Motor neuron (in vitro differentiated cells): ENCODE measurements around the gene TRIM67. TPM values are rescaled to one million over a fixed set of nuclear protein-coding genes. Genes with fewer than 3 reads are reported as not detected.
A peak's percentile ranks its signal among the peaks of the same experiment; 100 is the strongest.

Source experiments
- ATAC-seq, 8 experiments: fragments of 200-7000 bp; cut with Tn5 transposase; replicated peaks in 6 of 8; 2 replicates each; pipeline ENCODE4 v1.8.0; 2021; ENCODE audit warnings: mild to moderate bottlenecking in 8 of 8, moderate library complexity in 8 of 8
- H3K27ac ChIP-seq, 2 donors: fragments of 250-450 bp; sonication (Bioruptor Pico); 2 replicates each; pipeline ENCODE4 v1.9.0; 2021; ENCODE audit warnings: antibody characterized with exemption in 2 of 2, mild to moderate bottlenecking in 2 of 2, moderate library complexity in 1 of 2
- H3K4me1 ChIP-seq, 2 donors: fragments of 250-450 bp; sonication (Bioruptor Pico); replicated peaks in 1 of 2; 2 replicates each; pipeline ENCODE4 v1.6.1; 2021; ENCODE audit warnings: antibody characterized with exemption in 2 of 2, mild to moderate bottlenecking in 2 of 2, moderate library complexity in 1 of 2
- H3K4me3 ChIP-seq, 5 donors: fragments of 250-450 bp; sonication (Bioruptor Pico); 2 replicates each; pipeline ENCODE4 v1.9.0; 2021; ENCODE audit warnings: antibody characterized with exemption in 5 of 5, mild to moderate bottlenecking in 5 of 5, moderate library complexity in 4 of 5
- WGBS, 10 experiments: fragments of 450-650 bp; shearing (Covaris generic); methylation state at CpG; one replicate each; pipeline ENCODE4 v1.0.0; 2022; 5-methylcytosine and 5-hydroxymethylcytosine counted together
- in situ Hi-C, 9 experiments: fragments of 400-800 bp; cut with MboI; loops; one replicate each; pipeline ENCODE4 v1.15.0; 2021; ENCODE audit warnings: low sequenced_read_pairs in 9 of 9, low pct_unique_long_range_greater_than_20kb in 2 of 9; ENCODE audit not compliant: unreplicated experiment in 9 of 9
- total RNA-seq, 8 experiments: library from RNA; unstranded; fragments of 300-600 nt; gene quantifications; 2 replicates each; pipeline versions ENCODE4 v1.2.3 to v1.2.4, GENCODE V29; 2022

TRIM67 gene
- total RNA-seq, 8 experiments from 2014 or later, result 0.18 to 21.8 (median 9.5) TPM

DNA sequence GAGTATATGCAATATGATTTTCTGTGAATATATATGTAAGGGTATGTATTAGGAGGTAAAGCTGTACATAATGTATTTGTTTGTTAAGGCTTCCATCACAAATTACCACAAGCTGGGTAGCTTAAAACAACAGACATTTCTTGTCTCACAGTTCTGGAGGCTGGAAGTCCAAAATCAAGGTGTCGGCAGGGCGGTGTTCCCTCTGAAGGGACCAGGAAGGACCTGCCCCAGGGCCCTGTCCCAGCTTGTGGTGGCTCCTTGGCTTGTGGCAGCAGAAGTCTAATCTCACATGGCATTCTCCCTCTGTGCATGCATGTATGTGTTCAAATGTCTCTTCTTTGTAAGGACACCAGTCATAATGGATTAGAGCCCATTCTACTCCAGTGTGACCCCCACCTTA, 17.1 kb downstream of the TRIM67 start:
- no peak for ATAC-seq
- 64 to 100% (median 92%) methylated on average over 2 of the region's 2 CpGs; no CpG with 5 or more reads in 6 of the 10 experiments for WGBS, 10 experiments
- in situ Hi-C loops, result no loop called here
- H3K4me3 ChIP-seq, result no peak overlapping the region
- H3K4me1 ChIP-seq, result peaks cover 7% of the 10 kb centered on the region in 2 donors
- H3K27ac ChIP-seq, result no peak overlapping the region

DNA sequence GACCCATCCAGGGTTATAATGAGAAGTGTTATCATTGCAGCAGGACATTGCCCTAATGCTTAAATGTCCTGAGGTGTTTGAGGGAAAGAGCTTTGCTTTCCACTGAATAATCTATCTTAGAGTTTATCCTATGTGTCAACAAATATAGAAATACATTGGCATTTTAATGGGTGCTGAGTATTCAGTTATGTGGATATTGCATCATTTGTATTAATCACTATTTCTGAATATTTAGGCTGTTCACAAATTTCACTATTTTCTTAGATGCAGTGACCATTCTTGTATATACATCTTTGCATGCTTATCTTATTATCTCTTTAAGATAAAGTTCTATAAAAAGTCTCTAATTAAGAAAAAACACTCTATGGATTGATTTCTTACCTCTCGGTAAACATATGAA, 18.2 kb downstream of the TRIM67 start:
- WGBS, 10 experiments, result 54 to 100% (median 97%) methylated on average over 1 of the region's 1 CpG; no CpG with 5 or more reads in 2 of the 10 experiments
- in situ Hi-C loops, result no loop called here
- no peak overlapping the region for H3K27ac ChIP-seq
- ATAC-seq, result no peak
- no peak overlapping the region for H3K4me3 ChIP-seq
- peaks cover 12 to 13% of the 10 kb centered on the region in 2 donors for H3K4me1 ChIP-seq

DNA sequence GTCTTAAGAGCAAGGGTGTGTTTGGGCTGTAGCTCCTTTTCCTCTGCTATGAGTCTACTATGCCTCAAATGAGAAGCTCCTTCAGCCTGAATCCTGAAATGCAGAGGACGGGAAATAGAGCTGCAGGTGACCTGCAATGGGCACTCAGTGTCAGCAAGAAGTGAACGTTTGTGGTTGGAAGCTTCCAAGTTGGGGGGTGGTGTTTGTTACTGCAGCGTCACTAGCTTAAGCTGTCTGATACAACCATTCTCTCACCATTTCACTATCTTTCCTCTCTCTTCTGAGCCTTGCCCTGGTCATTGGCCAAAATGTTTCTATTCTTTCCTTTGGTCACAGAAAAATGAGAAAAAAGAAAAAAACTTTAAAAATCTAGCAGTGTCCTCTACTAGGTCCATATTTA, 19.4 kb downstream of the TRIM67 start:
- 50 to 92% (median 80%) methylated on average over 1 to 3 of the region's 3 CpGs; no CpG with 5 or more reads in 3 of the 10 experiments for WGBS, 10 experiments
- ATAC-seq, result no peak
- in situ Hi-C loops, result no loop called here

GRCh38 chr1:231182317-231182716, 20.5 kb downstream of the TRIM67 start:
- 22 to 100% (median 71%) methylated on average over 1 to 6 of the region's 6 CpGs for WGBS, 10 experiments
- no peak for ATAC-seq
- Histone ChIP-seq H3K4me3 (no peak overlapping the region), H3K4me1 (peaks cover 8% of the 10 kb centered on the region in 2 donors), H3K27ac (no peak overlapping the region)
- in situ Hi-C loops, result no loop called here

More for the DNA sequence above, 19.4 kb downstream of the TRIM67 start:
- H3K4me1 ChIP-seq, result peaks cover 12 to 13% of the 10 kb centered on the region in 2 donors
- no peak overlapping the region for H3K4me3 ChIP-seq
- no peak overlapping the region for H3K27ac ChIP-seq

- ATAC-seq, result peak in 3 of 8 experiments; percentile 20 to 35 (median 24)
- in situ Hi-C loops, result no loop called here
- Histone ChIP-seq H3K27ac (no peak overlapping the region), H3K4me3 (no peak overlapping the region), H3K4me1 (peaks cover 5 to 6% of the 10 kb centered on the region in 2 donors)
- WGBS, 10 experiments, result 10 to 90% (median 34%) methylated on average over 2 to 13 of the region's 13 CpGs
Observed at GRCh38 chr1:231183639-231184590, 22.1 kb downstream of the TRIM67 start.

- Histone ChIP-seq H3K4me3 (no peak overlapping the region), H3K4me1 (peaks cover 5 to 6% of the 10 kb centered on the region in 2 donors), H3K27ac (no peak overlapping the region)
- in situ Hi-C loops, result no loop called here
- ATAC-seq, result no peak
- 0 to 100% (median 91%) methylated on average over 1 to 6 of the region's 6 CpGs; no CpG with 5 or more reads in 5 of the 10 experiments for WGBS, 10 experiments
Observed at GRCh38 chr1:231184891-231185290, 23.0 kb downstream of the TRIM67 start.

DNA sequence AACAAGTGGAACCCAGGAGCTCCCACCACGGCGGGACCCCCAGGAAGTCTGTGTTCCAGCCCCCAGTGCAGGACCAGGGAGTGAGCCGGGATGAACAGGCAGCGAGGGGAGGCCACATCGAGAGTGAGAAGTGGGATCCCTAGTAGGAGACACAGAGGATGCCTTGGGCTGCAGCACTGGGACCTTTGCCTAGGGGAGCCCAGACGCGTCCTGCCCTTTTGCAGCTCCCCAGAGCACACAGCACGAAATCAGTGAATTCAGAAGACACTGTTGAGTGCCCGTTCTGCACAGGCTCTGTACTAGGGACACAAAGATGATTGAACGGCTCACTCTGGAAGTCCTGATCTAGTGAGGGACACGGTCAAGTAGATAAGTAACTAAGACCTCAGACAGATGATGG, 23.5 kb downstream of the TRIM67 start:
- in situ Hi-C loops, result no loop called here
- Histone ChIP-seq H3K4me3 (no peak overlapping the region), H3K27ac (no peak overlapping the region), H3K4me1 (peaks cover 5 to 6% of the 10 kb centered on the region in 2 donors)
- ATAC-seq, result no peak
- WGBS, 10 experiments, result 49 to 100% (median 89%) methylated on average over 1 to 9 of the region's 11 CpGs; no CpG with 5 or more reads in 1 of the 10 experiments

DNA sequence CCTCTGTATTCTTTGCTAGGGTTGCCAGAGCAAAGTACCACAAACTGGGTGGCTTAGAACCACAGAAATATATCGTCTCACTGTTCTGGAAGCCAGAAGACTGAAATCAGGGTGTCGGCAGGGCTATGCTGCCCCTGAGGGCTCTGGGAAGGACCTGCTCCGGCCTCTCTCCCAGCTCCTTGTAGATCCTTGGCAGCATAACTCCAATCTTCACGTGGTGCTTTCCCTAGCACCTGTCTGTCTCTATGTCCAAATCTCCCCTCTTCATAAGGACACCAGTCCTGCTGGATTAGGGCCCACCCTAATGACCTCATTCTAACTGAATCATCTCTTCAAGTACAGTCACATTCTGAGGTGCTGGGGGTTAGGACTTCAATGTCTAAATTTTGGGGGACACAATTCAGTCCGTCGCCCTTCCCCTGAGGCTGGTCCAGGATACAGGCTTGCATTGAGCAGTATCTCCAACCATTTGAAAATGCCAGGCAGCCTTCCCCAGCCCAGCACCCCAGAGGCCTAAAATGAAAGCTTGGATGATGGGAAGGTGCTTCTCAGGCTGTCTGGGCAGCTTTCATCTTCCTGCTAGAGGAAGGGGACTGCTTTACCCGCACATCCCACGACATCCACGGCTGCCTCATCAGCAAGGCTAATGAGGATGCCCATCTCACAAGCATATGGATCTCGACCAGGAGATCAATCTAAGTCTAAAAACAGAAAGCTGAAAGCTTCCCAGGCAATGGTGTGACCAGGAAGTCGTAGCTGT, 24.7 kb downstream of the TRIM67 start:
- no peak overlapping the region for H3K4me3 ChIP-seq
- ATAC-seq, result peak in 1 of 8 experiments; percentile 20
- 30 to 100% (median 67%) methylated on average over 1 to 8 of the region's 11 CpGs; no CpG with 5 or more reads in 1 of the 10 experiments for WGBS, 10 experiments
- H3K27ac ChIP-seq, result no peak overlapping the region
- in situ Hi-C loops, result no loop called here
- H3K4me1 ChIP-seq, result peaks cover 5 to 6% of the 10 kb centered on the region in 2 donors

GRCh38 chr1:231187571-231187970, 25.7 kb downstream of the TRIM67 start:
- in situ Hi-C loops, result no loop called here
- peaks cover 5 to 6% of the 10 kb centered on the region in 2 donors for H3K4me1 ChIP-seq
- H3K27ac ChIP-seq, result no peak overlapping the region
- WGBS, 10 experiments, result 0 to 90% (median 72%) methylated on average over 1 to 9 of the region's 10 CpGs
- peak in 3 of 8 experiments; percentile 22 to 61 (median 30) for ATAC-seq
- H3K4me3 ChIP-seq, result no peak overlapping the region

GRCh38 chr1:231188072-231188471, 26.2 kb downstream of the TRIM67 start:
- peaks cover 5 to 6% of the 10 kb centered on the region in 2 donors for H3K4me1 ChIP-seq
- in situ Hi-C loops, result no loop called here
- WGBS, 10 experiments, result 0 to 57% (median 45%) methylated on average over 1 to 3 of the region's 3 CpGs; no CpG with 5 or more reads in 6 of the 10 experiments
- no peak overlapping the region for H3K27ac ChIP-seq
- no peak overlapping the region for H3K4me3 ChIP-seq
- ATAC-seq, result peak in 2 of 8 experiments; percentile 23 to 32

- in situ Hi-C loops, result no loop called here
- H3K4me3 ChIP-seq, result no peak overlapping the region
Observed at GRCh38 chr1:231188768-231189167, 26.9 kb downstream of the TRIM67 start.

DNA sequence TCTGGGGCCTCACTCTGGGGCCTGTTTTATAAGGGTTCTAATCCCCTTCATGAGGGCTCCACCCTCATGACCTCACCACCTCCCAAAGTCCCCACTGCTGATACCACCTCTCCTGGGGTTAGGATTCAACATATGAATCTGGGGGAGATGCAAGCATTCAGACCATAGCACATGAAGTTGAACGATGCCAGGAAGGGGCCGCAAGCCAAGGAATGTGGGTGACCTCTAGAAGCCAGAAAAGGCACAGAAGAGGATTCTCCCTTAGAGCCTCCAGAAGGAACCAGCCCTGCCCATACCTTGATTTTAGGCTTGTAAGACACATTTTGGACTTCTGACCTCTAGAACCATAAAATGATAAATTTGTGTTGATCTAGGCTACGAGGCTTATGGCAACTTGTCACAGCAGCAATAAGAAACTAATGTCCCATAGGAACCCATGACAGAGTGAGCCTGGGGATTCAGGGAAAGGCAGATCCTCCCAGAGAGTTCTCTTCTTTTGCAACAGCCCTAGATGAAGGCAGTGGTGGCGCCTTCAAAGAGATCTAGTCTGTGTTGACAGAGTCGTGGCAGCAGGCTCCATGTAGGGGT, 27.9 kb downstream of the TRIM67 start:
- WGBS, 10 experiments, result 0 to 100% (median 77%) methylated on average over 1 to 5 of the region's 5 CpGs; no CpG with 5 or more reads in 2 of the 10 experiments
- Histone ChIP-seq H3K4me1 (no peaks in the 10 kb centered on the region), H3K4me3 (no peak overlapping the region), H3K27ac (no peak overlapping the region)
- ATAC-seq, result no peak
- in situ Hi-C loops, result no loop called here

More at GRCh38 chr1:231188768-231189167, 26.9 kb downstream of the TRIM67 start:
- ATAC-seq, result no peak
- Histone ChIP-seq H3K4me1 (peaks cover 5 to 6% of the 10 kb centered on the region in 2 donors), H3K27ac (no peak overlapping the region)
- 41 to 100% (median 91%) methylated on average over 1 to 7 of the region's 7 CpGs; no CpG with 5 or more reads in 1 of the 10 experiments for WGBS, 10 experiments
